B cell (primary cell): ENCODE data around the gene PDCD4. TPM values are rescaled to one million over a fixed set of nuclear protein-coding genes. Genes with fewer than 3 reads are reported as not detected.

ENCODE experiments used
- ATAC-seq: fragments of 200-7000 bp; cut with Tn5 transposase; one replicate; pipeline ENCODE4 v1.10.0; 2021; ENCODE audit warnings: low read depth, mild to moderate bottlenecking, moderate number of reproducible peaks, moderate library complexity
- CTCF ChIA-PET: fragments of 350-600 bp; sonication (Branson Sonifier 250); formaldehyde crosslinking; loops from one replicate; lab custom pipeline; 2021; ENCODE audit warnings: antibody characterized with exemption, inconsistent platforms; lab: Charles Lee
- POLR2A ChIA-PET: fragments of 350-600 bp; sonication (Branson Sonifier 250); formaldehyde crosslinking; loops from one replicate; lab custom pipeline; 2021; ENCODE audit warnings: antibody characterized with exemption; lab: Charles Lee
- DNase-seq: peaks from one replicate; pipeline ENCODE4 v3.0.0; 2013
- H2AFZ ChIP-seq: 2 replicates; pipeline ENCODE4 v1.6.1; 2012; ENCODE audit warnings: mild to moderate bottlenecking, low read depth, low read length; ENCODE audit not compliant: insufficient read depth, poor library complexity, severe bottlenecking
- H3K27ac ChIP-seq, 2 donors: 1 replicate in 1 of 2; 2 replicates in 1 of 2; pipeline ENCODE4 v1.5.1; 2012 to 2013; ENCODE audit warnings: low read length in 2 of 2, mild to moderate bottlenecking in 2 of 2, moderate library complexity in 1 of 2
- H3K27me3 ChIP-seq, 4 experiments: fragments of 200-600 bp in 1 of 4; sonication (generic) in 1 of 4; replicated peaks in 1 of 4; 1 replicate in 2 of 4; 2 replicates in 2 of 4; pipeline versions ENCODE4 v1.6.1 to v1.7.0; 2013 to 2016; ENCODE audit warnings: low read length in 3 of 4, mild to moderate bottlenecking in 2 of 4, mixed read lengths in 1 of 4, moderate library complexity in 1 of 4; ENCODE audit not compliant: insufficient read depth in 4 of 4, control insufficient read depth in 3 of 4; ENCODE audit errors: control extremely low read depth in 1 of 4
- H3K36me3 ChIP-seq, 2 experiments: replicated peaks in 1 of 2; 1 replicate in 1 of 2; 2 replicates in 1 of 2; pipeline versions ENCODE4 v1.6.1 to v1.7.1; 2013; ENCODE audit warnings: low read length in 1 of 2; ENCODE audit not compliant: insufficient read depth in 2 of 2, control insufficient read depth in 1 of 2; ENCODE audit errors: control extremely low read depth in 1 of 2, extremely low read depth in 1 of 2
- H3K4me1 ChIP-seq, 2 donors: fragments of 200-600 bp in 1 of 2; sonication (generic) in 1 of 2; 1 replicate in 1 of 2; 2 replicates in 1 of 2; pipeline versions ENCODE4 v1.5.1 to v1.6.1; 2013 to 2017; ENCODE audit warnings: low read length in 2 of 2; ENCODE audit not compliant: control insufficient read depth in 2 of 2, insufficient read depth in 2 of 2
- H3K4me2 ChIP-seq: replicated peaks from 2 replicates; pipeline ENCODE3; 2012; ENCODE audit warnings: mild to moderate bottlenecking, low read depth, low read length; ENCODE audit not compliant: poor library complexity, severe bottlenecking
- H3K4me3 ChIP-seq, 5 experiments: fragments of 200-600 bp in 1 of 5; sonication (generic) in 1 of 5; 1 replicate in 3 of 5; 2 replicates in 2 of 5; pipeline versions ENCODE4 v1.5.1 to v1.7.0; 2011 to 2016; ENCODE audit warnings: low read length in 4 of 5, mild to moderate bottlenecking in 4 of 5, low read depth in 2 of 5, control low read depth in 1 of 5, moderate library complexity in 1 of 5; ENCODE audit not compliant: insufficient read depth in 1 of 5; ENCODE audit errors: control extremely low read depth in 1 of 5, extremely low read depth in 1 of 5
- H3K79me2 ChIP-seq: fragments of 200-600 bp; sonication (generic); one replicate; pipeline ENCODE4 v1.6.0; 2016; ENCODE audit warnings: low read length; ENCODE audit not compliant: control insufficient read depth, insufficient read depth
- H3K9ac ChIP-seq: fragments of 200-600 bp; sonication (generic); 2 replicates; pipeline ENCODE4 v1.6.1; 2017; ENCODE audit warnings: mild to moderate bottlenecking, low read length, moderate library complexity
- H3K9me3 ChIP-seq, 3 donors: one replicate each; pipeline versions ENCODE4 v1.6.1 to v1.7.1; 2013; ENCODE audit warnings: low read length in 2 of 3; ENCODE audit not compliant: control insufficient read depth in 2 of 3, insufficient read depth in 1 of 3; ENCODE audit errors: control extremely low read depth in 1 of 3
- H4K20me1 ChIP-seq: 2 replicates; pipeline ENCODE4 v1.6.0; 2012; ENCODE audit warnings: mild to moderate bottlenecking, low read length; ENCODE audit not compliant: insufficient read depth, control insufficient read depth, poor library complexity, severe bottlenecking
- H3K27ac Mint-ChIP-seq: one replicate; pipeline ENCODE4 v1.8.0; 2021; ENCODE audit warnings: mixed read lengths
- H3K27me3 Mint-ChIP-seq: one replicate; pipeline ENCODE4 v1.8.0; 2021; ENCODE audit warnings: mixed read lengths
- H3K4me1 Mint-ChIP-seq: one replicate; pipeline ENCODE4 v1.8.0; 2021; ENCODE audit warnings: mixed read lengths
- H3K4me3 Mint-ChIP-seq: one replicate; pipeline ENCODE4 v1.8.0; 2021; ENCODE audit warnings: mixed read lengths
- H3K9me3 Mint-ChIP-seq: one replicate; pipeline ENCODE4 v1.8.0; 2022; ENCODE audit warnings: mixed read lengths; ENCODE audit not compliant: insufficient read depth
- EZH2 ChIP-seq: IDR thresholded peaks from 2 replicates; pipeline ENCODE4 v1.6.1; 2012; ENCODE audit warnings: borderline replicate concordance, low read depth, mild to moderate bottlenecking, moderate library complexity, low read length; ENCODE audit not compliant: insufficient read depth, poor library complexity, severe bottlenecking
- WGBS: methylation state at CpG from one replicate; pipeline ENCODE4 v1.1.5; 2013; ENCODE audit warnings: missing lambda C conversion rate; ENCODE audit not compliant: insufficient coverage; 5-methylcytosine and 5-hydroxymethylcytosine counted together
- intact Hi-C: fragments of 100-400 bp; cut with micrococcal nuclease; formaldehyde crosslinking; loops from one replicate; pipeline ENCODE4 v1.10.0; 2022
- polyA plus RNA-seq: library from polyadenylated mRNA; depleted of rRNA; stranded (reverse); fragments of >200 nt; gene quantifications from 2 replicates; pipeline ENCODE4 v1.2.3, GENCODE V29; 2012
- total RNA-seq, 2 donors: library from RNA; stranded (reverse); fragments of 120-200 nt in 1 of 2; gene quantifications; 1 replicate in 1 of 2; 2 replicates in 1 of 2; pipeline versions ENCODE4 v1.2.3 to v1.2.4, GENCODE V29; 2013 to 2022
- TF ChIP-seq, protein P1 (sequence below): fragments of 200-600 bp; IDR thresholded peaks from one replicate; pipeline ENCODE4 v1.8.0; 2022; ENCODE audit warnings: antibody characterized with exemption, mild to moderate bottlenecking

The PDCD4 gene
- total and polyA plus RNA-seq, 2 donors (not counting 1 experiment from before 2014, with no cell fraction given), result 33.9 to 169 TPM

GRCh38 chr10:110843796-110844616 lies 27.7 kb upstream of the PDCD4 start:
- peaks cover 66 to 80% of the 10 kb centered on the region in 2 donors for H3K4me1 ChIP-seq
- POLR2A ChIA-PET, result interaction anchor here (0.6 to 3.5 kb wide), 6 partner anchors 14 to 68 kb away, joined by 5 to 80 read pairs (median 19); partner anchors contain the start of gene PDCD4
- TF ChIP-seq, protein P1, sequence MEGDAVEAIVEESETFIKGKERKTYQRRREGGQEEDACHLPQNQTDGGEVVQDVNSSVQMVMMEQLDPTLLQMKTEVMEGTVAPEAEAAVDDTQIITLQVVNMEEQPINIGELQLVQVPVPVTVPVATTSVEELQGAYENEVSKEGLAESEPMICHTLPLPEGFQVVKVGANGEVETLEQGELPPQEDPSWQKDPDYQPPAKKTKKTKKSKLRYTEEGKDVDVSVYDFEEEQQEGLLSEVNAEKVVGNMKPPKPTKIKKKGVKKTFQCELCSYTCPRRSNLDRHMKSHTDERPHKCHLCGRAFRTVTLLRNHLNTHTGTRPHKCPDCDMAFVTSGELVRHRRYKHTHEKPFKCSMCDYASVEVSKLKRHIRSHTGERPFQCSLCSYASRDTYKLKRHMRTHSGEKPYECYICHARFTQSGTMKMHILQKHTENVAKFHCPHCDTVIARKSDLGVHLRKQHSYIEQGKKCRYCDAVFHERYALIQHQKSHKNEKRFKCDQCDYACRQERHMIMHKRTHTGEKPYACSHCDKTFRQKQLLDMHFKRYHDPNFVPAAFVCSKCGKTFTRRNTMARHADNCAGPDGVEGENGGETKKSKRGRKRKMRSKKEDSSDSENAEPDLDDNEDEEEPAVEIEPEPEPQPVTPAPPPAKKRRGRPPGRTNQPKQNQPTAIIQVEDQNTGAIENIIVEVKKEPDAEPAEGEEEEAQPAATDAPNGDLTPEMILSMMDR, result no peak
- TF ChIP-seq EZH2, result no peak
- Mint-ChIP-seq H3K4me3 (peak overlapping the region; percentile 69), H3K4me1 (peaks cover 80% of the 10 kb centered on the region), H3K27ac (peak overlapping the region; percentile 89), H3K27me3 (no peaks in the 10 kb centered on the region), H3K9me3 (no peaks in the 10 kb centered on the region)
- WGBS, result 70% methylated on average over 6 of the region's 8 CpGs
- H3K9ac ChIP-seq, result peak overlapping the region; percentile 19
- DNase-seq, result no peak
- no peaks in the 10 kb centered on the region for H4K20me1 ChIP-seq
- intact Hi-C loops, result loop anchor here (1.0 to 2.0 kb wide), 4 partner anchors 20 to 74 kb away; no protein-coding TSS in a partner anchor
- H3K4me3 ChIP-seq, result peak overlapping the region in 1 of 5 experiments; percentile 22
- peak overlapping the region; percentile 94 to 99 for H3K27ac ChIP-seq
- H3K9me3 ChIP-seq, result no peaks in the 10 kb centered on the region
- no peak overlapping the region for H2AFZ ChIP-seq
- CTCF ChIA-PET, result interaction anchor here (0.7 to 4.2 kb wide), 7 partner anchors 13 to 96 kb away, joined by 3 to 45 read pairs (median 7); partner anchors contain the start of gene PDCD4
- H3K4me2 ChIP-seq, result peak overlapping the region; percentile 78
- no peak for ATAC-seq
- H3K27me3 ChIP-seq, result no peaks in the 10 kb centered on the region
- H3K79me2 ChIP-seq, result peaks cover 11% of the 10 kb centered on the region
- H3K36me3 ChIP-seq, result no peaks in the 10 kb centered on the region

GRCh38 chr10:110844617-110844881 lies 27.2 kb upstream of the PDCD4 start:
- no peaks in the 10 kb centered on the region for H3K9me3 Mint-ChIP-seq
- H3K27me3 ChIP-seq, result no peaks in the 10 kb centered on the region
- 80% methylated on average over 4 of the region's 4 CpGs for WGBS
- no peaks in the 10 kb centered on the region for H3K27me3 Mint-ChIP-seq
- no peak overlapping the region for H3K4me3 ChIP-seq
- peaks cover 66 to 80% of the 10 kb centered on the region in 2 donors for H3K4me1 ChIP-seq
- peak overlapping the region; percentile 94 to 99 for H3K27ac ChIP-seq
- H3K4me2 ChIP-seq, result peak overlapping the region; percentile 78
- ATAC-seq (no peak), DNase-seq (no peak)
- TF ChIP-seq, protein P1, result no peak
- no peak for TF ChIP-seq EZH2
- H3K4me3 Mint-ChIP-seq, result peak overlapping the region; percentile 5
- POLR2A ChIA-PET, result interaction anchor here (0.7 to 3.4 kb wide), 3 partner anchors 13 to 41 kb away, joined by 3 to 24 read pairs (median 5); no protein-coding TSS in a partner anchor
- no peaks in the 10 kb centered on the region for H3K9me3 ChIP-seq
- H3K36me3 ChIP-seq, result no peaks in the 10 kb centered on the region
- intact Hi-C loops, result no loop called here
- no peak overlapping the region for H3K9ac ChIP-seq
- CTCF ChIA-PET, result interaction anchor here (4.2 kb wide), 1 partner anchor 22 kb away, joined by 43 read pairs; no protein-coding TSS in a partner anchor
- no peaks in the 10 kb centered on the region for H4K20me1 ChIP-seq
- H3K27ac Mint-ChIP-seq, result peak overlapping the region; percentile 89
- peaks cover 11% of the 10 kb centered on the region for H3K79me2 ChIP-seq
- H3K4me1 Mint-ChIP-seq, result peaks cover 81% of the 10 kb centered on the region
- H2AFZ ChIP-seq, result no peak overlapping the region
